ENCODE results near the gene PPL.

PPL gene

GRCh38 chr16:4832698-4833343 lies 104.1 kb downstream of the PPL start:
- no peak for DNase-seq (ENCODE audit: low read depth in 2 of 3, low spot score in 2 of 3)
